Erythroblast (primary cell): ENCODE data around the gene PPP2R1B.

Experiments
- GATA1 ChIP-seq: IDR thresholded peaks from 2 replicates; pipeline ENCODE4 v1.6.1; 2011; ENCODE audit warnings: low read depth, mild to moderate bottlenecking, control low read depth, low read length, moderate library complexity
- POLR2A ChIP-seq: IDR thresholded peaks from 2 replicates; pipeline ENCODE4 v1.6.1; 2011; ENCODE audit warnings: mild to moderate bottlenecking, low read length

DNA sequence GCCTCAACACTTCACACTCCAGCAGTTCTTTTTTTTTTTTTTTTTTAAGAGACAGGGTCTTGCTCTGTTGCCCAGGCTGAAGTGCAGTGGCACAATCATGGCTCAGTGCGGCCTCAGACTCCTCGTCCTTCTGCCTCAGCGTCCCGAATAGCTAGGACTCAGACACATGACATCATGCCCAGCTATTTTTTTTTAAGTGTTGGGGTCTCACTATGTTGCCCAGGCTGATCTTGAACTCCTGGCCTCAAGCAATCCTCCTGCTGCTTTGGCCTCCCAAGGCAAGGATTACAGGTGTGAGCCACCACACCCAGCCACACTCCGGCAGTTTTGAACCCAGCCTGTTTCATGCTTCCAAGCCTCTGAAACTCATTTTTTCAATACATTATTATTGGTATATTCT, 3.7 kb downstream of the PPP2R1B start:
- TF ChIP-seq POLR2A (no peak), GATA1 (no peak)
